ENCODE results near the gene IL17RE.

DNA sequence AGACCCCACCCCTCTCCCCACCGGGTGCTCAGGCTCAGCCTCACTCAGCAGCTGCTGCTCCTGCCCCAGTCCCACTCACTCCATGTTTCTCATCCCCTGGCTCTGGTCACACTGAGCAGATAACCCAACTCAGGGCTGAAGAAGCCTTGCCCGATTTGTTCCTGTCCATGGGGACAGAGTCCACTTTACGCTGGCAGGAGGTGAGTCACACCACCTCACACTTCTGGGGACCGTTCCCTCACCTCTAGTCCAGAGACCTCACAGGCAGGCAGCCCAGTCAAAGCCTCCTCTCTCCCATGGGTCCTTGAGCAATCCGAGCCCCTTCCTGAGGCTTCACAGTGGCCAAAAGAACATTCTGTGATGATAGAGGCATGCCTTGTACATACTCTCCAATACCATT lies 23.9 kb upstream of the IL17RE start:
- no peak for TF ChIP-seq CTCF (IDR thresholded peaks at IDR 0.05)
- TF ChIP-seq POLR2A (IDR thresholded peaks at IDR 0.05) = no peak
- no peak for TF ChIP-seq POLR2AphosphoS5 (IDR thresholded peaks at IDR 0.05)

All from breast epithelium (tissue), 3 donors.